ENCODE results near the gene WNK2.

WNK2 gene

DNA sequence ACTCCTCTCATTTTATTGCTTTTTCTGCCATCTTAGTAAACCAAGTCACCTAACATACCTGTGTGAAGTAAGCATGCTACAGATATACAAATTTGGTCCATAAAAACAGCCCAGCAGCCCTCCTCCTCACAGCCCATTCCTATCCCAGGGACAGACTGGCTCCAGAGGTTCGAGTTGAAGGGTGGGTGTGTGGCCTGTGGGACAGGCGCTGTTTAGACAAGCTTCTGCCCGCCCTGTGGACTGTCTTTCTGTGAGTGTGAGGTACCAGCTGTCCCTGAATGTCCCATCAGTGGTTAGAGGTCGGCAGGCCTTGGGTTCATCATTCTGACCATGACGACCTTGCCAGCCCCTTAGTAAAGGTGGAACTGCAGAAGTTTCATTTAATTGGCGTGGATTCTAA, 82.0 kb downstream of the WNK2 start:
- Histone ChIP-seq H3K4me3 (replicated peaks; ENCODE audit: insufficient read depth, low read length) (no peak overlapping the region), H3K27me3 (ENCODE audit: insufficient read depth, poor library complexity, severe bottlenecking) (peaks cover 14% of the 10 kb centered on the region), H3K27ac (replicated peaks) (no peak overlapping the region)
- TF ChIP-seq POLR2AphosphoS5 (IDR thresholded peaks at IDR 0.05; ENCODE audit: low read depth) (no peak), CTCF (IDR thresholded peaks at IDR 0.05; ENCODE audit: insufficient read depth, low read length) (no peak), GABPA (IDR thresholded peaks at IDR 0.05; ENCODE audit: low read depth) (no peak), SPI1 (IDR thresholded peaks at IDR 0.05; ENCODE audit: borderline replicate concordance, low read depth) (no peak)
- TF ChIP-seq, protein P1, sequence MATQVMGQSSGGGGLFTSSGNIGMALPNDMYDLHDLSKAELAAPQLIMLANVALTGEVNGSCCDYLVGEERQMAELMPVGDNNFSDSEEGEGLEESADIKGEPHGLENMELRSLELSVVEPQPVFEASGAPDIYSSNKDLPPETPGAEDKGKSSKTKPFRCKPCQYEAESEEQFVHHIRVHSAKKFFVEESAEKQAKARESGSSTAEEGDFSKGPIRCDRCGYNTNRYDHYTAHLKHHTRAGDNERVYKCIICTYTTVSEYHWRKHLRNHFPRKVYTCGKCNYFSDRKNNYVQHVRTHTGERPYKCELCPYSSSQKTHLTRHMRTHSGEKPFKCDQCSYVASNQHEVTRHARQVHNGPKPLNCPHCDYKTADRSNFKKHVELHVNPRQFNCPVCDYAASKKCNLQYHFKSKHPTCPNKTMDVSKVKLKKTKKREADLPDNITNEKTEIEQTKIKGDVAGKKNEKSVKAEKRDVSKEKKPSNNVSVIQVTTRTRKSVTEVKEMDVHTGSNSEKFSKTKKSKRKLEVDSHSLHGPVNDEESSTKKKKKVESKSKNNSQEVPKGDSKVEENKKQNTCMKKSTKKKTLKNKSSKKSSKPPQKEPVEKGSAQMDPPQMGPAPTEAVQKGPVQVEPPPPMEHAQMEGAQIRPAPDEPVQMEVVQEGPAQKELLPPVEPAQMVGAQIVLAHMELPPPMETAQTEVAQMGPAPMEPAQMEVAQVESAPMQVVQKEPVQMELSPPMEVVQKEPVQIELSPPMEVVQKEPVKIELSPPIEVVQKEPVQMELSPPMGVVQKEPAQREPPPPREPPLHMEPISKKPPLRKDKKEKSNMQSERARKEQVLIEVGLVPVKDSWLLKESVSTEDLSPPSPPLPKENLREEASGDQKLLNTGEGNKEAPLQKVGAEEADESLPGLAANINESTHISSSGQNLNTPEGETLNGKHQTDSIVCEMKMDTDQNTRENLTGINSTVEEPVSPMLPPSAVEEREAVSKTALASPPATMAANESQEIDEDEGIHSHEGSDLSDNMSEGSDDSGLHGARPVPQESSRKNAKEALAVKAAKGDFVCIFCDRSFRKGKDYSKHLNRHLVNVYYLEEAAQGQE (IDR thresholded peaks at IDR 0.05; ENCODE audit: insufficient replicate concordance, low read depth), result no peak
- DNase-seq (ENCODE audit: low read depth in 1 of 2, low spot score in 1 of 2), result no peak

GRCh38 chr9:93266521-93267001, 82.6 kb downstream of the WNK2 start:
- no peak for TF ChIP-seq GABPA (IDR thresholded peaks at IDR 0.05; ENCODE audit: low read depth)
- no peak for TF ChIP-seq POLR2AphosphoS5 (IDR thresholded peaks at IDR 0.05; ENCODE audit: low read depth)
- no peak for TF ChIP-seq SPI1 (IDR thresholded peaks at IDR 0.05; ENCODE audit: borderline replicate concordance, low read depth)
- TF ChIP-seq, protein P1 (IDR thresholded peaks at IDR 0.05; ENCODE audit: insufficient replicate concordance, low read depth), result no peak
- TF ChIP-seq CTCF (IDR thresholded peaks at IDR 0.05; ENCODE audit: insufficient read depth, low read length), result no peak
- Histone ChIP-seq H3K4me3 (replicated peaks; ENCODE audit: insufficient read depth, low read length) (no peak overlapping the region), H3K27me3 (ENCODE audit: insufficient read depth, poor library complexity, severe bottlenecking) (peaks cover 14% of the 10 kb centered on the region), H3K27ac (replicated peaks) (no peak overlapping the region)
- no peak for DNase-seq (ENCODE audit: low read depth in 1 of 2, low spot score in 1 of 2)

- Histone ChIP-seq H3K27me3 (ENCODE audit: insufficient read depth, poor library complexity, severe bottlenecking) (peaks cover 14% of the 10 kb centered on the region), H3K27ac (replicated peaks) (no peak overlapping the region), H3K4me3 (replicated peaks; ENCODE audit: insufficient read depth, low read length) (no peak overlapping the region)
- no peak for DNase-seq (ENCODE audit: low read depth in 1 of 2, low spot score in 1 of 2)
- no peak for TF ChIP-seq GABPA (IDR thresholded peaks at IDR 0.05; ENCODE audit: low read depth)
- TF ChIP-seq, protein P1 (IDR thresholded peaks at IDR 0.05; ENCODE audit: insufficient replicate concordance, low read depth), result no peak
- no peak for TF ChIP-seq POLR2AphosphoS5 (IDR thresholded peaks at IDR 0.05; ENCODE audit: low read depth)
- no peak for TF ChIP-seq CTCF (IDR thresholded peaks at IDR 0.05; ENCODE audit: insufficient read depth, low read length)
- TF ChIP-seq SPI1 (IDR thresholded peaks at IDR 0.05; ENCODE audit: borderline replicate concordance, low read depth), result no peak
Measured at GRCh38 chr9:93267091-93267541, 83.2 kb downstream of the WNK2 start.

All from HL-60 (cell line).